Tibial nerve (tissue), 4 donors: ENCODE measurements around the gene PPP4C. TPM values are rescaled to one million over a fixed set of nuclear protein-coding genes. Genes with fewer than 3 reads are reported as not detected.
"Not testable (repeated sequence)": the region's sequence is repeated elsewhere in the genome, so short reads cannot be mapped to it uniquely, and the experiment has no call there.

Source experiments
- DNase-seq, 2 donors: peaks; one replicate each; pipeline ENCODE4 v3.0.0-alpha.2; 2019; ENCODE audit warnings: low spot score in 2 of 2
- H3K27ac ChIP-seq, 4 donors: fragments of 200-600 bp; sonication (generic) in 3 of 4; one replicate each; pipeline ENCODE4 v1.5.1; 2017 to 2019; ENCODE audit warnings: mild to moderate bottlenecking in 1 of 4
- H3K27me3 ChIP-seq, 2 donors: fragments of 200-600 bp; sonication (generic) in 1 of 2; one replicate each; pipeline versions ENCODE4 v1.5.1 to v1.6.0; 2017 to 2019
- H3K36me3 ChIP-seq, 3 donors: fragments of 200-600 bp; sonication (generic); one replicate each; pipeline ENCODE4 v1.5.1; 2018 to 2019
- H3K4me1 ChIP-seq, 4 donors: fragments of 200-600 bp; sonication (generic) in 3 of 4; one replicate each; pipeline ENCODE4 v1.5.1; 2017 to 2019
- H3K4me3 ChIP-seq, 4 donors: fragments of 200-600 bp; sonication (generic) in 3 of 4; one replicate each; pipeline ENCODE4 v1.5.1; 2017 to 2019; ENCODE audit warnings: mild to moderate bottlenecking in 1 of 4, moderate library complexity in 1 of 4
- H3K9me3 ChIP-seq, 4 donors: fragments of 200-600 bp; sonication (generic) in 3 of 4; one replicate each; pipeline ENCODE4 v1.5.1; 2017 to 2019
- EP300 ChIP-seq, 2 donors: sonication (generic); formaldehyde crosslinking; IDR thresholded peaks; one replicate each; pipeline ENCODE4 v1.6.1; 2017; ENCODE audit warnings: antibody characterized with exemption in 2 of 2, mild to moderate bottlenecking in 1 of 2
- POLR2A ChIP-seq, 2 donors: fragments of 450-650 bp; IDR thresholded peaks; one replicate each; pipeline ENCODE4 v1.6.1; 2017; ENCODE audit warnings: antibody characterized with exemption in 2 of 2, mild to moderate bottlenecking in 2 of 2, moderate library complexity in 2 of 2
- whole genome bisulfite sequencing, 2 donors: methylation state at CpG; one replicate each; pipeline ENCODE4 v1.1.5; 2018; 5-methylcytosine and 5-hydroxymethylcytosine counted together
- total RNA-seq, 4 donors: library from RNA; depleted of rRNA; stranded (reverse); fragments of >200 nt; gene quantifications; one replicate each; pipeline ENCODE4 v1.1.0, GENCODE V29; 2016
- TF ChIP-seq, protein P1 (sequence below), 5 experiments: fragments of 200-600 bp in 3 of 5; fragments of 450-650 bp in 2 of 5; sonication (generic) in 3 of 5; IDR thresholded peaks; one replicate each; pipeline ENCODE4 v1.5.1; 2016 to 2019; ENCODE audit warnings: antibody characterized with exemption in 5 of 5, mild to moderate bottlenecking in 3 of 5, moderate library complexity in 2 of 5

Gene PPP4C
- total RNA-seq, 4 donors from 2014 or later, result 21.1 to 54.3 (median 34.3) TPM

DNA sequence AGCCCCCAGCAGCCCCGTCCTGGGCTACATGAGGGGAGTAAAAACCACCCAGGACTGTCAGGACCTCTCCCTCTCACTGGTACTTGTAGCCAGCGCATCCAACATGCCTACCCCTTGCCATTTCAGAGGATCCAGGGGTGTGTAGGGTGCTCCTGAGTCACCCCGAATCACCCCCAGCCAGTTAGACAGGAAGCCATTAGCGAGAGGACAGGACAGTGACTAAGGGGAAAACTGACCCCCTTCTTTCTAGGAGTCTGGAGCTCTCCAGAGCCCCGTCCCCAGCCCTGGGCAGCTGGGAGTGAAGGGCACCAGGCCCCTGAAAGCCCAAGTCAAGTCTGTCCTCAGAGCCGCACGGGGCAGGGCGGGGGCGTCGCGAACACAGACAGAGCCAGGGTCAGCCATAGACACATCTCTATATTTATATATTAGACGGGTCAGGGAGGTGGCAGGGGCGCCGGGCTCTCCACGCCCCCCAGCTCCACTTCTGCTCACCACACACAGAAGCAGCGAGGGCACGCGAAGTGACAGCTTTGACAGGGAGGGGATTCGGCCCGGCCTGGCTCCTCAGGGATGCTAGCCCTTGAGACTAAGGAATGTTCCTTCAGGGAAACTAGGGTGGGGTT lies 38.0 kb downstream of the PPP4C start:
- no peak overlapping the region for H3K4me3 ChIP-seq
- DNase-seq, result no peak
- TF ChIP-seq POLR2A (IDR thresholded peaks at IDR 0.05), result no peak
- H3K36me3 ChIP-seq, result peaks cover 0 to 99% (median 31%) of the 10 kb centered on the region in 3 donors
- no peaks in the 10 kb centered on the region for H3K27me3 ChIP-seq
- 77 to 82% methylated on average over 16 to 20 of the region's 20 CpGs for WGBS, 2 donors
- H3K27ac ChIP-seq, result peak overlapping the region in 2 of 4 donors; percentile 10 to 48
- peaks cover 0 to 16% (median 4%) of the 10 kb centered on the region in 4 donors for H3K4me1 ChIP-seq
- H3K9me3 ChIP-seq, result no peaks in the 10 kb centered on the region

DNA sequence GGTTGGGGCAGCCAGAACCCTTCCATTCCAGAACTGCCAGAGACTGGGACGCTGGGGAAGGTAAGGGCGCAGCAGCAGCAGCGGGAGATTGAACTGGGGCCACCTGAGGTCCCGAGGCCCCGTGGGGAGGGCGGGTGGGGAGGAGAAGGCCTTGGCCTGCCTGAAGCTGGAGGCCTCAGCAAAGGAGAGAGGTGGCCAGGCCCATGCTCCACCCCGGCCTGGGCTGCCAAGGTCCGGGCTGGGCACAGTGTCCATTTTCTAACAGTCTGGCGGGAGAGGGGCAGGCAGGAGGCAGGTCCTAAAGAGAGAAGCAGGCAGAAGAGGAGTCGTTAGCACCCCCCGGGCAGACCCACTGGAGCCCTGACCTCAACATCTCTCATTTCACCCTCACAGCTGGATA lies 38.6 kb downstream of the PPP4C start:
- no peaks in the 10 kb centered on the region for H3K9me3 ChIP-seq
- peaks cover 0 to 99% (median 31%) of the 10 kb centered on the region in 3 donors for H3K36me3 ChIP-seq
- WGBS, 2 donors, result 69 to 81% methylated on average over 11 of the region's 11 CpGs
- H3K4me3 ChIP-seq, result no peak overlapping the region
- no peak for TF ChIP-seq EP300 (IDR thresholded peaks at IDR 0.05)
- TF ChIP-seq POLR2A (IDR thresholded peaks at IDR 0.05), result no peak
- TF ChIP-seq, protein P1, sequence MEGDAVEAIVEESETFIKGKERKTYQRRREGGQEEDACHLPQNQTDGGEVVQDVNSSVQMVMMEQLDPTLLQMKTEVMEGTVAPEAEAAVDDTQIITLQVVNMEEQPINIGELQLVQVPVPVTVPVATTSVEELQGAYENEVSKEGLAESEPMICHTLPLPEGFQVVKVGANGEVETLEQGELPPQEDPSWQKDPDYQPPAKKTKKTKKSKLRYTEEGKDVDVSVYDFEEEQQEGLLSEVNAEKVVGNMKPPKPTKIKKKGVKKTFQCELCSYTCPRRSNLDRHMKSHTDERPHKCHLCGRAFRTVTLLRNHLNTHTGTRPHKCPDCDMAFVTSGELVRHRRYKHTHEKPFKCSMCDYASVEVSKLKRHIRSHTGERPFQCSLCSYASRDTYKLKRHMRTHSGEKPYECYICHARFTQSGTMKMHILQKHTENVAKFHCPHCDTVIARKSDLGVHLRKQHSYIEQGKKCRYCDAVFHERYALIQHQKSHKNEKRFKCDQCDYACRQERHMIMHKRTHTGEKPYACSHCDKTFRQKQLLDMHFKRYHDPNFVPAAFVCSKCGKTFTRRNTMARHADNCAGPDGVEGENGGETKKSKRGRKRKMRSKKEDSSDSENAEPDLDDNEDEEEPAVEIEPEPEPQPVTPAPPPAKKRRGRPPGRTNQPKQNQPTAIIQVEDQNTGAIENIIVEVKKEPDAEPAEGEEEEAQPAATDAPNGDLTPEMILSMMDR (IDR thresholded peaks at IDR 0.05), result no peak
- peak overlapping the region in 1 of 4 donors; percentile 53 for H3K27ac ChIP-seq
- no peaks in the 10 kb centered on the region for H3K27me3 ChIP-seq
- no peak for DNase-seq
- peaks cover 0 to 16% (median 4%) of the 10 kb centered on the region in 4 donors for H3K4me1 ChIP-seq

DNA sequence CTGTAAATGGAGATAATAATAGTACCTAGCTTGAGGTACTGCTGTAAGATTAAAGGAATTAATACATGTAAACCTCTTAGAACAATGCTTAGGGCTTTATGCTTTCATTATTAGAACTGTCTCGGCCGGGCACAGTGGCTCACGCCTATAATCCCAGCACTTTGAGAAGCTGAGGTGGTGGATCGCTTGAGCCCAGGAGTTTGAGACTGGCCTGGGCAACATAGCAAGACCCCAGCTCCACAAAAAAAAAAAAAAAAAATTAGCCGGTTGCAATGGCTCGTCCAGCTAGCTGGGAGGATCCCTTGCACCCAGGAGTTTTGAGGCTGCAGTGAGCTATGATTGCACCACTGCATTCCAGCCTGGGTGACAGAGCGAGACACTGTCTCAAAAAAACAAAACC lies 39.0 kb downstream of the PPP4C start:
- peaks cover 0 to 99% (median 31%) of the 10 kb centered on the region in 3 donors for H3K36me3 ChIP-seq
- peak overlapping the region in 1 of 4 donors; percentile 53 for H3K27ac ChIP-seq
- not testable (repeated sequence) for H3K4me3 ChIP-seq, DNase-seq, H3K9me3 ChIP-seq, H3K27me3 ChIP-seq
- H3K4me1 ChIP-seq, result peaks cover 0 to 20% (median 4%) of the 10 kb centered on the region in 4 donors
- 90% methylated on average over 7 of the region's 7 CpGs for WGBS, 2 donors

DNA sequence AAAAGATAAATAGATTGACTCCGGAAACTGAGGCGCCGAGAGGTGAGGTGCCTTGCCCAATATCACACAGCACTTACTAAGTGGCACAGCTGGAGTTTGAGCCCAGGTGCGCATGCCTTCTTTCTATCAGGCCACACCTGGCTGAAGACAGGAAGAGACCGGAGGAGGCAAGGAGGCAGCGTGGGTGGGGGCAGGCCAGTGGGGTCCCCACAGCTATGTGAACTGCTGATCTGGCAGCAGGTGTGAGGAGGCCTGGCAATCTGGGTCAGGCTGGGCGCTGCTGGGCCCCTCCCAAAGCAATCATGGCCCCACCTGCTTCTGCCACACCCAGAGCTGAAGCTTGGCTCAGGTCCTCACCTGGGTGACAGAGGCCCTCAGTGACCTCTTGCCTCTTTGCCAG lies 39.4 kb downstream of the PPP4C start:
- H3K9me3 ChIP-seq, result no peaks in the 10 kb centered on the region
- TF ChIP-seq EP300 (IDR thresholded peaks at IDR 0.05) (no peak), POLR2A (IDR thresholded peaks at IDR 0.05) (no peak)
- TF ChIP-seq, protein P1 (IDR thresholded peaks at IDR 0.05), result no peak
- 87 to 94% methylated on average over 6 to 7 of the region's 7 CpGs for WGBS, 2 donors
- peak overlapping the region in 1 of 4 donors; percentile 53 for H3K27ac ChIP-seq
- peaks cover 0 to 22% (median 4%) of the 10 kb centered on the region in 4 donors for H3K4me1 ChIP-seq
- no peak overlapping the region for H3K4me3 ChIP-seq
- peaks cover 0 to 99% (median 31%) of the 10 kb centered on the region in 3 donors for H3K36me3 ChIP-seq
- no peak for DNase-seq
- no peaks in the 10 kb centered on the region for H3K27me3 ChIP-seq

DNA sequence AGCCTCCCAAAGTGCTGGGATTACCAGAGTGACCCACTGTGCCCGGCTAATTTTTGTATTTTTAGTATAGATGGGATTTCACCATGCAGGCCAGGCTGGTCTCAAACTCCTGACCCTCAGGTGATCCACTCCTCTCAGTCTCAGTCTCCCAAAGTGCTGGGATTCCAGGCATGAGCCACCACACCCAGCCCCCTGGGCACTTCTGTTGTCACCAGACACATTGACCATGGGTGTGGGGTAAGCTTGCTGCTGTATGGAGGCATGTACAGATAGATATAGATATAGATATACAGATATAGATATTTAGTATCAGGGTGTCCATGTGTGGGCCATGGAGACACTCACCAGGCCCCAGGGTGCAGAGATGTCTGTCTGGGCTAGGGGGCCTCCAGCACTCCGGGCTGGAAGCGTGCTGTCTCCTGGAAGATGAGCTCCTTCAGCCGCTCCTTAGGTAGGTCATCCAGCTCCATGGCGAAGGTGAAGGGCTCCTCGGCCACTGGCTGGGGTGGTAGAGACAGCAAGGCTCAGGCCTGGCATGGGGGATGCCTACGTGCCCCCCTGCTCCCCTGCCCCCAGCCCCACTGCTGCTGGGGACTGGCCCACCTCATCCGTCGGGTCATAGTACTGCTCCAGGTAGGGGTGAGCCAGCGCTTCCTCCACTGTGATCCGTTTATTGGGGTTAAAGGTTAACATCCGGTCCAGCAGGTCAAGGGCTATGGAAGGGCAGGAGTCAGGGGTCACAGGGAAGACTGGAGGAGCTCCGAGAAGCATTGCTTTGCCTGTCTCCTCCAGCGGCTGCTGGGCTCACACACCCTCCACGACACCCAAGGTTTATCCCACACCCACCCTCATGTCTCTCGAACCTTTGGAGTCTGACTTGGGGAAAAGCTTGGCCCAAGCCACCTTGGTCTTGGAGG lies 40.8 kb downstream of the PPP4C start:
- Histone ChIP-seq H3K36me3 (peaks cover 0 to 88% (median 27%) of the 10 kb centered on the region in 3 donors), H3K4me1 (peaks cover 0 to 29% (median 6%) of the 10 kb centered on the region in 4 donors), H3K4me3 (no peak overlapping the region), H3K9me3 (no peaks in the 10 kb centered on the region), H3K27me3 (no peaks in the 10 kb centered on the region), H3K27ac (peak overlapping the region in 1 of 4 donors; percentile 53)
- WGBS, 2 donors, result 79 to 88% methylated on average over 10 to 11 of the region's 16 CpGs
- DNase-seq, result no peak
- TF ChIP-seq EP300 (IDR thresholded peaks at IDR 0.05), result no peak
- TF ChIP-seq POLR2A (IDR thresholded peaks at IDR 0.05), result no peak
- TF ChIP-seq, protein P1 (IDR thresholded peaks at IDR 0.05), result no peak

DNA sequence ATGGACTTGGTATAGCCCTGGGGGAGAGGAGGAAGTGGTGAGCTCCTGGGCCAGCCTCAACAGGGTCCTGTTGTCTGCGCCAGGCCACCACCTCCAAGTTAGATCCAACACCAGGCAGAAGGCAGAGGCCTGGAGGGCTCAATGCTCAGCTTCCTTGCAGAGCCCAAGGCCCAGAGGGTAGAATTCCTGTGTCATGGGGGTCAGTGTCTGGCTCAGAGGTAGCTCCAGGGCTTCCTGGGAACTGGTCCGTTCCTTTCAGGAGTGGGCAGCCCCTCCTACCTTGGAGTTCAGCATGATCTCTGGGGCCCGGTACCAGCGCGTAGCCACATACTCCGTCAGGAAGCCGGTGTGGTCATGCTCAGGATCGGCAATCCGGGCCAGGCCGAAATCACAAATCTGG lies 42.0 kb downstream of the PPP4C start:
- TF ChIP-seq POLR2A (IDR thresholded peaks at IDR 0.05), result no peak
- TF ChIP-seq, protein P1 (IDR thresholded peaks at IDR 0.05), result no peak
- no peak for TF ChIP-seq EP300 (IDR thresholded peaks at IDR 0.05)
- no peaks in the 10 kb centered on the region for H3K9me3 ChIP-seq
- H3K4me1 ChIP-seq, result peaks cover 0 to 38% (median 14%) of the 10 kb centered on the region in 4 donors
- no peak overlapping the region for H3K4me3 ChIP-seq
- H3K27me3 ChIP-seq, result no peaks in the 10 kb centered on the region
- H3K27ac ChIP-seq, result no peak overlapping the region
- DNase-seq, result no peak
- H3K36me3 ChIP-seq, result peaks cover 0 to 76% (median 20%) of the 10 kb centered on the region in 3 donors
- 92 to 96% methylated on average over 4 to 7 of the region's 10 CpGs for WGBS, 2 donors
